Measurements from ENCODE around the gene ASPSCR1.

ASPSCR1 gene

DNA sequence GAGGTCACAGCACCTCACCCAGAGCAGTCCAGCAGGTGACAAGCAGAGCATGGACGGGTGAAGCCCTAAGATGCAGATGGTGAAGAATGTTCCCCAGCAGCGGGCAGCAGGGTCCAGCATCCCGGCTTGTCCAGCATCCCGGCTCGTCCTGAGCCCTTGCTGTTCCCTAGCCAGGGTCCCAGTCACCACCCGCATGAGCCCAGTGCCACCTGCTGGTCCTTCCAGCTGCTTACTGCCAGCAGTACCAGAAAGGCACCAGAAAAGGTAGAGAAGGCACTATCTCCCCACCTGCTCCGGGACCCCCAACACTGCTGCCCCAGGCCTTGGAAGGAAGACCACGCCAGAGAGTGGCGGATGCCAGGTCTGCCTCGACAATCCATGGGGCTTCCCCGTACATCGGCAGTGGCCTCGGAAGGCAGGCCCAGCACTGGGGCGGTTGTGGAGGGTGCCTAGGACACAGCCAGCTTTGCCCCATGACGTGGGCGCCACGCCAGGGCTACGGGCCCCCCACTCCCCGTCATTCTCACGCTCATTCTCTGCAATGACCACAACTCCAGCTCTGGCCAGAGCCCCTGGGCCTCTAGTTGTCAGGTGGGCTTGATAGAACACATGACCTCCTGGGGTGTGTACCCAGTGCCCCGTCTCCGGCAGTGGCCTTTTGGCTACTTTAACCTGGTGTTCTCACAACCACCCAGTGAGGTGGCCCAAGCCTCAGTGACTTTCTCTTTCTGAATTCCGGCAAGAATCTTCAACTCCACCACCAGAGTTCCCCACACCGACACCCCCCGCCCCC lies 43.9 kb downstream of the ASPSCR1 start:
- Histone ChIP-seq H3K9me3 (ENCODE audit: control insufficient read depth in 1 of 2, low read length in 2 of 2) (no peaks in the 10 kb centered on the region), H3K4me3 (ENCODE audit: low read depth in 1 of 2, low read length in 2 of 2) (peak overlapping the region; percentile 74 to 75), H3K27ac (ENCODE audit: low read length) (no peak overlapping the region), H3K27me3 (ENCODE audit: low read depth, low read length) (no peaks in the 10 kb centered on the region), H3K4me1 (ENCODE audit: control insufficient read depth in 1 of 2, insufficient read depth in 2 of 2, low read length in 2 of 2) (peaks cover 12 to 28% of the 10 kb centered on the region in 2 donors), H3K36me3 (ENCODE audit: control insufficient read depth in 1 of 2, insufficient read depth in 2 of 2, low read length in 2 of 2) (peaks cover 0 to 14% of the 10 kb centered on the region in 2 donors)

DNA sequence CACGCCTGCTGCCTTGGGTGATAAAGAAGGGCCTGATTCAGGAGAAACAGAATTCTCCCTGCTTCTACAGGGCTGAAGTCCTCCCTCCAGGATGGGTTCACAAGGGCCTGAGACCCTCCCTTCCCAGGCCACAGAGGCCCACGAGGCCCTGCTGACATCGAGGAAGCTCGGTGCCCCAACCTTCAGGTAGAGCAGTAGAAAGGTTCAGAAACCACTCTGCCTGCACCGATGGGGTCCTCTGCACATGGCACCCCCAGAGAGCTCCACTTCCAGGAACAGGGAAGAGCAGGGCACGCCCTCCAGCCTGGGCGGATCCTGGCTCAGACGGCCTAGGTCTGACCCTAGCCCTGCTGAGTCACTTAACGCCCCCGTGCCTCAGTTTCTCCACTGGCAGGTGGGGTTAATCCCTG lies 44.5 kb downstream of the ASPSCR1 start:
- Histone ChIP-seq H3K9me3 (ENCODE audit: control insufficient read depth in 1 of 2, low read length in 2 of 2) (no peaks in the 10 kb centered on the region), H3K27me3 (ENCODE audit: low read depth, low read length) (no peaks in the 10 kb centered on the region), H3K27ac (ENCODE audit: low read length) (no peak overlapping the region), H3K36me3 (ENCODE audit: control insufficient read depth in 1 of 2, insufficient read depth in 2 of 2, low read length in 2 of 2) (peaks cover 0 to 12% of the 10 kb centered on the region in 2 donors), H3K4me3 (ENCODE audit: low read depth in 1 of 2, low read length in 2 of 2) (peak overlapping the region; percentile 74 to 75), H3K4me1 (ENCODE audit: control insufficient read depth in 1 of 2, insufficient read depth in 2 of 2, low read length in 2 of 2) (peaks cover 12 to 28% of the 10 kb centered on the region in 2 donors)

GRCh38 chr17:82022310-82022980 lies 45.0 kb downstream of the ASPSCR1 start, which contains the start of gene CENPX:
Gene CENPX (minus strand): TSS chr17:82022878. CDS start chr17:82022861, 17 bp downstream.
- Histone ChIP-seq H3K9me3 (ENCODE audit: control insufficient read depth in 1 of 2, low read length in 2 of 2) (no peaks in the 10 kb centered on the region), H3K4me3 (ENCODE audit: low read depth in 1 of 2, low read length in 2 of 2) (peak within 1 kb of the TSS; percentile 74 to 75), H3K27me3 (ENCODE audit: low read depth, low read length) (no peaks in the 10 kb centered on the region), H3K4me1 (ENCODE audit: control insufficient read depth in 1 of 2, insufficient read depth in 2 of 2, low read length in 2 of 2) (peaks cover 12 to 28% of the 10 kb centered on the region in 2 donors), H3K36me3 (ENCODE audit: control insufficient read depth in 1 of 2, insufficient read depth in 2 of 2, low read length in 2 of 2) (peaks cover 0 to 8% of the 10 kb centered on the region in 2 donors), H3K27ac (ENCODE audit: low read length) (no peak within 1 kb of the TSS)

DNA sequence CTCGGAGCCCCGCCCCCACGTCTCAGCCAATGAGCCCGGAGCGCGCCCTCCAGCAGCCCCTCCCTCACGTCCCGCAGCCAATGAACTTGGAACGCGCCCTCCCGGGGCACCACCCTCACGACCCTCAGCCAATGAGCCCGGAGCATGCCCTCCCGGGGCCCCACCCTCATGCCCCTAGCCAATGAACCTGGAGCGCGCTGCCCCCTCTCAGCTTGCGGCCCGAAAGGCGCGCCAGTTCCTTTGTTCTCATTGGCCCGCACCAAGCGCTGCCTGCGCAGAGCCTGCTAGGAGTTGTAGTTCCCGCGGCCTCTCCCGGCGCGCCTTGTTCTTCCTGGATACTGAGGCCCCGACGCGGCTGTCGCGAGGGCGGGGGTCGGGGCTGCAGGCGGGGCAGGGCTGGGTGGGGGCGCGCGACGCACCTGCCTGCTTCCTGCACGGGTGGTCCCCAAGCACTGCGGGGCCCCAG lies 45.6 kb downstream of the ASPSCR1 start, which contains the start of gene LRRC45:
Gene LRRC45, plus strand, starts transcription at position 325 of the 466 bp plus-strand sequence. CDS start 339 bp downstream, outside the sequence.
- peaks cover 12 to 28% of the 10 kb centered on the region in 2 donors for H3K4me1 ChIP-seq (ENCODE audit: control insufficient read depth in 1 of 2, insufficient read depth in 2 of 2, low read length in 2 of 2)
- no peaks in the 10 kb centered on the region for H3K9me3 ChIP-seq (ENCODE audit: control insufficient read depth in 1 of 2, low read length in 2 of 2)
- H3K36me3 ChIP-seq (ENCODE audit: control insufficient read depth in 1 of 2, insufficient read depth in 2 of 2, low read length in 2 of 2): peaks cover 0 to 11% of the 10 kb centered on the region in 2 donors
- no peaks in the 10 kb centered on the region for H3K27me3 ChIP-seq (ENCODE audit: low read depth, low read length)
- H3K27ac ChIP-seq (ENCODE audit: low read length): no peak within 1 kb of the TSS
- peak within 1 kb of the TSS; percentile 74 to 75 for H3K4me3 ChIP-seq (ENCODE audit: low read depth in 1 of 2, low read length in 2 of 2)

GRCh38 chr17:82023447-82024241 lies 46.2 kb downstream of the ASPSCR1 start:
- Histone ChIP-seq H3K4me1 (ENCODE audit: control insufficient read depth in 1 of 2, insufficient read depth in 2 of 2, low read length in 2 of 2) (peaks cover 12 to 28% of the 10 kb centered on the region in 2 donors), H3K27me3 (ENCODE audit: low read depth, low read length) (no peaks in the 10 kb centered on the region), H3K27ac (ENCODE audit: low read length) (no peak overlapping the region), H3K9me3 (ENCODE audit: control insufficient read depth in 1 of 2, low read length in 2 of 2) (no peaks in the 10 kb centered on the region), H3K36me3 (ENCODE audit: control insufficient read depth in 1 of 2, insufficient read depth in 2 of 2, low read length in 2 of 2) (peaks cover 0 to 9% of the 10 kb centered on the region in 2 donors), H3K4me3 (ENCODE audit: low read depth in 1 of 2, low read length in 2 of 2) (peak overlapping the region; percentile 64 to 75)

- Histone ChIP-seq H3K27ac (ENCODE audit: low read length) (no peak overlapping the region), H3K36me3 (ENCODE audit: control insufficient read depth in 1 of 2, insufficient read depth in 2 of 2, low read length in 2 of 2) (peaks cover 0 to 11% of the 10 kb centered on the region in 2 donors), H3K27me3 (ENCODE audit: low read depth, low read length) (no peaks in the 10 kb centered on the region), H3K4me1 (ENCODE audit: control insufficient read depth in 1 of 2, insufficient read depth in 2 of 2, low read length in 2 of 2) (peaks cover 12 to 29% of the 10 kb centered on the region in 2 donors), H3K9me3 (ENCODE audit: control insufficient read depth in 1 of 2, low read length in 2 of 2) (no peaks in the 10 kb centered on the region), H3K4me3 (ENCODE audit: low read depth in 1 of 2, low read length in 2 of 2) (no peak overlapping the region)
These were observed 47.4 kb downstream of the ASPSCR1 start for GRCh38 chr17:82024859-82025258.

GRCh38 chr17:82025401-82026107 lies 48.1 kb downstream of the ASPSCR1 start:
- H3K4me3 ChIP-seq (ENCODE audit: low read depth in 1 of 2, low read length in 2 of 2): no peak overlapping the region
- peaks cover 12 to 35% of the 10 kb centered on the region in 2 donors for H3K4me1 ChIP-seq (ENCODE audit: control insufficient read depth in 1 of 2, insufficient read depth in 2 of 2, low read length in 2 of 2)

GRCh38 chr17:82028246-82028645 lies 50.8 kb downstream of the ASPSCR1 start:
- Histone ChIP-seq H3K9me3 (ENCODE audit: control insufficient read depth in 1 of 2, low read length in 2 of 2) (no peaks in the 10 kb centered on the region), H3K27me3 (ENCODE audit: low read depth, low read length) (no peaks in the 10 kb centered on the region), H3K4me3 (ENCODE audit: low read depth in 1 of 2, low read length in 2 of 2) (no peak overlapping the region), H3K4me1 (ENCODE audit: control insufficient read depth in 1 of 2, insufficient read depth in 2 of 2, low read length in 2 of 2) (peaks cover 7 to 33% of the 10 kb centered on the region in 2 donors), H3K36me3 (ENCODE audit: control insufficient read depth in 1 of 2, insufficient read depth in 2 of 2, low read length in 2 of 2) (peaks cover 0 to 11% of the 10 kb centered on the region in 2 donors), H3K27ac (ENCODE audit: low read length) (no peak overlapping the region)

More at GRCh38 chr17:82025401-82026107, 48.1 kb downstream of the ASPSCR1 start:
- H3K9me3 ChIP-seq (ENCODE audit: control insufficient read depth in 1 of 2, low read length in 2 of 2): no peaks in the 10 kb centered on the region
- no peak overlapping the region for H3K27ac ChIP-seq (ENCODE audit: low read length)
- no peaks in the 10 kb centered on the region for H3K27me3 ChIP-seq (ENCODE audit: low read depth, low read length)
- H3K36me3 ChIP-seq (ENCODE audit: control insufficient read depth in 1 of 2, insufficient read depth in 2 of 2, low read length in 2 of 2): peaks cover 0 to 11% of the 10 kb centered on the region in 2 donors

DNA sequence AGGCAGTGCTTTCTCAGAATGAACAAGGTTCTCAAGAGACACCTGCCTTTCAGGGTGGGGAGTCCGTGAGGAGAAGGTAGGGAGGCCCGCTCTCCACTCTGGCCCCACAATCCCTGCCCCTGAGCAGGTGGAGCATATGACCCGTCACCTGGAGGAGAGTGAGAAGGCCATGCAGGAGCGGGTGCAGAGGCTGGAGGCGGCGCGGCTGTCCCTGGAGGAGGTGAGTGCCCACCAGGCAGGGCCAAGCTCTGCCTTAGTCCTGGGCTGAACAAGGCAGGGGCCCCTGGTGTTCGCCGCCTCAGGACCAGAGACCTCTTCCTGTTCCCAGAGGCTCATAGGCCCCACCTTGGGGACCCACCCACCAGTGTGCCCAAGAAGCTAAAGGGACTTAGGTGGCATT lies 51.5 kb downstream of the ASPSCR1 start:
- Histone ChIP-seq H3K4me1 (ENCODE audit: control insufficient read depth in 1 of 2, insufficient read depth in 2 of 2, low read length in 2 of 2) (peaks cover 5 to 27% of the 10 kb centered on the region in 2 donors), H3K27me3 (ENCODE audit: low read depth, low read length) (no peaks in the 10 kb centered on the region), H3K27ac (ENCODE audit: low read length) (no peak overlapping the region), H3K9me3 (ENCODE audit: control insufficient read depth in 1 of 2, low read length in 2 of 2) (no peaks in the 10 kb centered on the region), H3K4me3 (ENCODE audit: low read depth in 1 of 2, low read length in 2 of 2) (no peak overlapping the region), H3K36me3 (ENCODE audit: control insufficient read depth in 1 of 2, insufficient read depth in 2 of 2, low read length in 2 of 2) (peaks cover 0 to 11% of the 10 kb centered on the region in 2 donors)

DNA sequence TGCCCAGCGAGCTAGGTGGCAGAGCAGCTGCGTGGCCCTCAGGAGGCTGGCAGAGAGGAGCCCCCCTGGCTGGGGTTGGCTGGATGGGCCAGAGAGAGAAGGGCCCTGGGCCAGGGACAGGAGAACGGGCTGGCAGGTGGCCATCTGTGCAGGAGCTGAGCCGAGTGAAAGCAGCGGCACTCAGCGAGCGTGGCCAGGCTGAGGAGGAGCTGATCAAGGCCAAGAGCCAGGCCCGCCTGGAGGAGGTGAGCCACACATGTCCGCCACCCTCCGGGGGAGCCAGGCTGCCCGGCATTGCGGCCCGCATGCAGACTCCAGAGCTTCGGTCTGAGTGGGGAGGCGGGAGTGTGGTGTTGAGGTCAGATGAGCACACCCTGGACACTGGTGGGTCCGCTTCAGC lies 52.0 kb downstream of the ASPSCR1 start:
- Histone ChIP-seq H3K4me3 (ENCODE audit: low read depth in 1 of 2, low read length in 2 of 2) (no peak overlapping the region), H3K36me3 (ENCODE audit: control insufficient read depth in 1 of 2, insufficient read depth in 2 of 2, low read length in 2 of 2) (peaks cover 0 to 11% of the 10 kb centered on the region in 2 donors), H3K27me3 (ENCODE audit: low read depth, low read length) (no peaks in the 10 kb centered on the region), H3K9me3 (ENCODE audit: control insufficient read depth in 1 of 2, low read length in 2 of 2) (no peaks in the 10 kb centered on the region), H3K27ac (ENCODE audit: low read length) (no peak overlapping the region), H3K4me1 (ENCODE audit: control insufficient read depth in 1 of 2, insufficient read depth in 2 of 2, low read length in 2 of 2) (peaks cover 1 to 22% of the 10 kb centered on the region in 2 donors)

All from muscle layer of duodenum (tissue), 2 donors.